NCI-H345 treated with DMSO at 0.1 percent for 48 hours (cell line): ENCODE measurements around the gene ZNF862.
"Not testable (repeated sequence)": the region's sequence is repeated elsewhere in the genome, so short reads cannot be mapped to it uniquely, and the experiment has no call there.

Source experiments
- DNase-seq: peaks from one replicate; lab custom pipeline; 2025; ENCODE audit not compliant: unreplicated experiment; lab: John Stamatoyannopoulos, UW

The ZNF862 gene

GRCh38 chr7:149824748-149825566, 13.2 kb upstream of the ZNF862 start:
- no peak for DNase-seq

- DNase-seq = no peak
Measured at GRCh38 chr7:149825567-149826343, 12.4 kb upstream of the ZNF862 start.

DNA sequence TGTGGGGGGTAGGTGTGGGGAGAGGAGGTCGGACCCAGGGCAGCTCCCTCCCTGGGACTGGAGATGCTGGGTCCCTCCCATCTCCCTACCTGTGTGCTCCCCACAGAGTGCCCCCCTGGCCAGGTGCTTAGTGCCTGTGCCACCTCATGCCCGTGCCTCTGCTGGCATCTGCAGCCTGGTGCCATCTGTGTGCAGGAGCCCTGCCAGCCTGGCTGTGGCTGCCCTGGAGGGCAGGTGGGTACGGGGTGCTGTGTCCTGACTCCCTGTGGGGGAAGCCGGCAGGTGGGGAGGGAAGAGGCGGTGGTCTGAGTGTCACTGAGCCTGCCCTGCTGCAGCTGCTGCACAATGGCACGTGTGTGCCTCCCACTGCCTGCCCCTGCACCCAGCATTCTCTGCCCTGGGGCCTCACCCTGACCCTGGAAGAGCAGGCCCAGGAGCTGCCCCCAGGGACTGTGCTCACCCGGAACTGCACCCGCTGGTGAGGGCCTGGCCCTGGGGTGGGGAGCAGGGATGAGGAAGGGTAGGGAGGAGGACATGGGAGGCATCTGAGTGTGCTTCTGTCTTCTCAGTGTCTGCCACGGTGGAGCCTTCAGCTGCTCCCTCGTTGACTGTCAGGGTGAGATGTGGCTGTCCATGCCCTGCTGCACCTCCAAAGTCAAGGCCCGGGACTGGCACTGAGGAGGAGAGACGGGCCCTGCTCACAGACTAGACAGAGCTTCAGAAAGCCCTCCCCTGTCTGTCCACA, 11.7 kb upstream of the ZNF862 start:
- no peak for DNase-seq

- no peak for DNase-seq
Measured at GRCh38 chr7:149827089-149827981, 10.8 kb upstream of the ZNF862 start.

DNA sequence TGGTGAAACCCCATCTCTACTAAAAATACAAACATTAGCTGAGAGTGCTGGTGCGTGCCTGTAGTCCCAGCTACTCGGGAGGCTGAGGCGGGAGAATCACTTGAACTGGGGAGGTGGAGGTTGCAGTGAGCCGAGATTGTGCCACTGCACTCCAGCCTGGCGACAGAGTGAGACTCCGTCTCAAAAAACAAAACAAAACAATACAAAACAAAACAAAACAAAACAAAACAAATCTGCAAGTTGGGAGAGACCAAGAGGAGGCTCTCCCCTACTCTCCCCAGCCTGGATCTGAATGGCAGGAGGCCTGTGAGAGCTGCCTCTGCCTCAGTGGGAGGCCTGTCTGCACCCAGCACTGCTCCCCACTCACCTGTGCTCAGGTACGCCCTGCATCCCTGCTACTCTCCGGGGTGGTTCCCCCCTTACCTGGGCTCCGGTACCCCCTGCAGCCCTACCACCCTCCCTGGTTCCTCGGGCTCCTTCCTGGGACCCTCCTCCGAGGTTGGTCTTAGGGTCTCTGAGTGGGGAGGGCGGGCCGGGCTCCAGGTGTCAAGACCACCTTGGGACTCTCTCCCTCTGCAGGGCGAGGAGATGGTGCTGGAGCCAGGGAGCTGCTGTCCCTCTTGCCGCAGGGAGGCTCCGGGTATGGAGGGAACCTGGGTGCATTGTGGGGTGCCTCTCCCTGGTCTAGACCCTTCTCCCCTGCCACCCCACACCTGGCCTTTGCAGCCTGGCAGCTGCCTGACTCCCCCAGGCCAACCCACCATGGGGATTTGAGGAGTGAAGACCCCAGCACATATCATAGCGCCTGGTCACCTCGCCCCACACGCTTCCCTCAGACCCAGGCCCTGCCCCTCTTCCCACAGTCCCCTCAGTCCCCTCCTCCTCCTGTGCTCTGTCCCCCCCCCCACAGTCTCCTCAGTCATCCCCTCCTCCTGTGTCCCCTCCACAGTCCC, 9.5 kb upstream of the ZNF862 start:
- DNase-seq = no peak

DNA sequence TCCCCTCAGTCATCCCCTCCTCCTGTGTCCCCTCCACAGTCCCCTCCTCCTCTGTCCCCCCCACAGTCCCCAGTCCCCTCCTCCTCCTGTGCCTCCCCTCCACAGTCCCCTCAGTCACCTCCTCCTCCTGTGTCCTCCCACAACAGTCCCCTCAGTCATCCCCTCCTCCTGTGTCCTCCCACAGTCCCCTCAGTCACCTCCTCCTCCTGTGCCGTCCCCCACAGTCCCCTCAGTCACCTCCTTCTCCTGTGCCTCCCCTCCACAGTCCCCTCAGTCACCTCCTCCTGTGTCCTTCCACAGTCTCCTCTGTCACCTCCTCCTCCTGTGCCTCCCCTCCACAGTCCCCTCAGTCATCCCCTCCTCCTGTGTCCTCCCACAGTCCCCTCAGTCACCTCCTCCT, 7.6 kb upstream of the ZNF862 start:
- not testable (repeated sequence) for DNase-seq

DNA sequence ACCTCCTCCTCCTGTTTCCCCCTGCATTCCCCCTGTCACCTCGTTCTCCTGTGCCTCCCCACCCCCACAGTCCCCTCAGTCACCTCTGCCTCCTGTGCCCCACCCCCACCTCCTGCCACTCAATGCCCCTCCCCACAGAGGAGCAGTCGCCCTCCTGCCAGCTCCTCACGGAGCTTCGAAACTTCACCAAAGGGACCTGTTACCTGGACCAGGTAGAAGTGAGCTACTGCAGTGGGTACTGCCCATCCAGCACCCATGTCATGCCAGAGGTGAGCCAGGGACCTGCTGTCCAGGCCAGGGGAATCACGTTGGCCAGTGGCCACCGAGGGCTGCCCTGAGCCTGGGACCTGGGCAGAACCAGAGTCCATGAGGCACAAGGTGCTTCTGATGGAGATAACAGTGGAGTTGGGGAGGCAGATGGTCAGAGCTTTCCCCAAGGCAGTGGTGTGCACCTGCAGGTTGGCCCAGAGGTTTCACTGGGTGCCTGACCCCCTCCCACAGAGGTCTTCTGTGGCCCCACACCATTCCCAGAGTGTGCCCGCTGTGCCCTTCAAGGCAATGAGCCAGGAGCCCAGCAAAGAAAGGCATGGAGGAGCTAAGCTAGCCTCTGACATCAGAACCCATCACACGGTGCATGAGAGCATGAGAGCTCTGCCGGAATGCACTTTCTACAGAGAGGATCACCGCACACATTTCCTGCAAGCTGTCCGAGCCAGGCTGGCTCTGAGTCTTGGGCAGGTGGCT, 7.0 kb upstream of the ZNF862 start:
- DNase-seq = no peak

DNA sequence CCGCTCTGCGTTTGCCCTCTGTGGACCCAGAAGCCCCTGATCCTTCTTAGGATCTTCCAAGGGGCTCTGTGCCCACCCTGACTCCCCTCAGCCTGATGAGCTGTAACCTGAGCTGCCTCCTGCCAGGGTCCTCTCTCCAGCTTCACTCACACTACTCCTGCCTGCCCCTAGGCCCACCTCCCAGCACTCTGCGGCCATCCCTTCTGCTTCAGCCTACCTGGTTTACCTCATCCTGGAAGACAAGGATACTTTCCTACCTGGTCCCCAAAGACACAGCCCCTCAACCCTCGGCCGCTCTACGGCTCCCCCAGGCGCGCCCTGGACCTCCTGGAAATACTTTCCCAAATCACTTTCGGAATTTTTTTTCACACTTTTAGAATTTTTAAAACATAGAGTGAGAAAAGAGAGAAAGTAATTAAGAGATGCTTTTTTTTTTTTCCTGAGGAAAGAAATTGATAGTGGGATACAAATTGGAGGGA, 6.4 kb upstream of the ZNF862 start:
- DNase-seq = no peak

DNA sequence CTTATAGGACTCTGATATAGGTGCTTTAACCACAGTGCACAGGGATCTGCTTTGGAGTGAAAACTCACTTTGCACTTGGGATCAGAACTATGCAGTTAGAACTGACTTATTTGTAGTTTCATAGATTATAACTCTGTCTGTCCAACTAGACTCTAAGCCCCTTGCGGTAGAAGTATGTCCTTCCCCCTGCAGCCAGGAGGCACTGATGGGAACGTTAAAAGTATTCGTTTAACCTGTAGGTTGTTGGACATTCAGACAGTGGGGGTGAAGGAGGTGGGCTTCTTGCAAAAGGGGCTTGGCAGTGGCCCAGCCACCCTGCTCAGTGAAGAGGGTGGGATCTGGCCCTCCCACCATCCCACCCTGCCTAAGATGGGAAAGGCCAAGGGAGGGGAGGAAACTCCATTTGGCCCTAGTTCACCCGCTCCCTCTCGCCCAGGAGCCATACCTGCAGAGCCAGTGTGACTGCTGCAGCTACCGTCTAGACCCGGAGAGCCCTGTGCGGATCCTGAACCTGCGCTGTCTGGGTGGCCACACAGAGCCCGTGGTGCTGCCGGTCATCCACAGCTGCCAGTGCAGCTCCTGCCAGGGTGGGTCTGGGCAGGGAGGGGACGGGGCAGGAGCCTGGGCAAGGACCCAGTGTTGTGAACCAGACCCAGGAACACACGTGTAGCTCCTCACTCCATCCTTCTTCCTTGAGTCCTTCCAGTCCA, 5.7 kb upstream of the ZNF862 start:
- no peak for DNase-seq

GRCh38 chr7:149833495-149834130, 4.6 kb upstream of the ZNF862 start:
- no peak for DNase-seq

GRCh38 chr7:149834601-149835000, 3.6 kb upstream of the ZNF862 start:
- no peak for DNase-seq

DNA sequence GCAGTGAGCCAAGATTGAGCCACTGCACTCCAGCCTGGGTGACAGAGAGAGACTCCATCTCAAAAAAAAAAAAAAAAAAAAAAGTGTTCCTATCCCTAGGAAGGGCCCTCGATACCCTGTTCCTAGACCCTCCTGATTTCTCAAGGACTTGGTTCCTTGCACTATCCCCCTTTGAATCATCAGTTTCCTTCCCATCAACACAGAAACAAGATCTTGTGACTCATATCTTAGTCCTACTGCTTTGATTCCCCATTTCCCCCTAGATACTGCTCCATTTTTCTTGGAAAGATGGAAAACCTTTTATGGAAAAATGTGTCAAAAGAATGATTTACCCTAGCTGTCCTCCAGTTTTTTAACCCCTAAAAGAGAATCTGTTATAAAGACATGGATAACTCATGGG, 1.7 kb upstream of the ZNF862 start:
- DNase-seq = no peak

DNA sequence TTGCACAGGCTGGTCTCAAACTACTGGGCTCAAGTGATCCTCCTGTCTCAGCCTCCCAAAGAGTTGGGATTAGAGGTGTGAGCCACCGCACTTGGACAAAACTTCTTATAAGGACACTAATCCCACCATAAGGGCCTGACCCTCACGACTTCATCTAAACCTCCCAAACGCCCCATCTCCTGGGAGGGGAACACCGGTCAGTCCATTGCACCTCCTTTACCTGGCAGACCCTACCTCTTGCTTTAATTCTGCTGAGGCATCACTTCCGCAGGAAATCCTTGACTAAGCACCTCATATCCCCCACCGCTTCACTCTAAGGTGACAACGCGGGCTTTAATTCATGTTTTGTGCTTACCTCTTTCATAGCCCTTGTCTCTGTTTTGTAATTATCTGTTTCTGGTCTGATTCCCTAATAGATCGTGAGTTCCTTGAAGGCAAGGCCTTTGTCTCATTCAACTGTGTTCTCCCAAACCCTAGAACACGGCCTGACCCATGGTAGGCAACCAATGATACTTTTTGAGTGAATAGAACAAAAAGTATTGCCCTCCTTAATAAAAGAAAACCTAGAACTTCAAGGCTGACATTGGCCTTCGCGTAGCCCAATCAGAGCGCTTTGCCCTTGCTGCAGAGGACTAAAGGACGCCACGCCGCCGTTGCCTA, 481 bp upstream of the ZNF862 start:
- no peak for DNase-seq

DNA sequence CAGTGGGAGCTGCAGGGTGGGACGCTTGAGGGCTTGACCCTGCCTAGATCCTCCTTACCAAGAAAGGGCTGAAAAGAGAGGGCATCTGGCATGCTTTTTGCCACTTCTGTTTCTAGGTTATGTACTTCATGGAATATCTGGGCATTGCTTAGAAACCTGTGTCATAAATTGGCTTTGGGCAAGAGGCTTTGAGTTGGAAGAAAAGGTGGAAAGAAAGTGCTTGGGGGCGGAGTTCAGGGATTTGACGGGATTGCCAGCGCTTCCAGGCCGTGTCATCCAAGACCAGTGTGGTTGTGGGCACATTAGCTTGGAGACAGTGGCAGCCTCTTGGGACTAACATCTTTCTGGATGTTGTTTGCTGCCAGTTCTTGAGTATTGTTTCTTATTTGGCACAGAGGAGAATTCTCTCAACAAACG, 825 bp downstream of the ZNF862 start:
- DNase-seq = peak; percentile 3

DNA sequence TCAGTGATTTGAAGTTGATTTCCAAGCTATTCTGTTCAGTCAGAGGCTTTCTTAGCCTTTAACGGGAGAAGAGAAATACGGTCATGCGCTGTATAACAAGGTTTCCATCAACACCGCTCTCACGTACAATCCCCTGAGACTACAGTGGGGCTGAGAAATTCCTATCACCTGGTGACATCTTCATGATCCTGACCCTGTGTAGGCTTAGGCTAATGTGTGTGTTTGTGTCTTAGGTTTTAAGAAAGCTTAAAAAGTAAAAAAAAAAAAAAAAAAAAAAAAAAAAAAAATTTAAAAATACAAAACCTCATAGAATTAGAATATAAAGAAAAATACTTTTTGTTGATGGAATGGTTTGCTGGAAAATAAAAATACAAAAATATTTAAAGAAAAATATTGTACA, 1.8 kb downstream of the ZNF862 start:
- DNase-seq = no peak

DNA sequence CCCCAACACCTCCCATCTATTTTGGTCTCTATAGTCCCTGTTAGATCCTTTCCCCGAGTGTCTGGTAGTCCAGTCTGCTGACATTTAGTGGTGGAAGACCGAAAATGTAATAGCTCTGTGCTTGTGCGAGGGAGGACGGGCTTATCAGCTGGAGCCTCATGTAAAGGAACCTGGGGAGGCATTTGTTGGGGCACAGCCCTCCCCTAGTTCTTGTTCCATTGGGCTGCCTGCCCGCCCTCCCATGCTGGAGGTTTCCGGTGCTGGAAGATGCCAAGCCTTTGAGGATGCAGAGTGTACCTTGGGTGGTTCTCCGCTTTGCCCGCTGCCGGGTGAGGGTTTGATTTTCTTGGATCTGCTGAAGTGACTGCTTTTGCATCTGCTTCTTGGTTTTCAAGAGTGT, 5.4 kb downstream of the ZNF862 start:
- DNase-seq = no peak

GRCh38 chr7:149844445-149844844, 6.3 kb downstream of the ZNF862 start:
- no peak for DNase-seq
